GM19463 (cell line): Measurements from ENCODE around the gene CCL19.

Experiments
- ATAC-seq: cut with Tn5 transposase; IDR thresholded peaks from one replicate; pipeline ENCODE4 v1.9.1; 2021; ENCODE audit warnings: mild to moderate bottlenecking, moderate library complexity; ENCODE audit not compliant: unreplicated experiment

Gene CCL19

DNA sequence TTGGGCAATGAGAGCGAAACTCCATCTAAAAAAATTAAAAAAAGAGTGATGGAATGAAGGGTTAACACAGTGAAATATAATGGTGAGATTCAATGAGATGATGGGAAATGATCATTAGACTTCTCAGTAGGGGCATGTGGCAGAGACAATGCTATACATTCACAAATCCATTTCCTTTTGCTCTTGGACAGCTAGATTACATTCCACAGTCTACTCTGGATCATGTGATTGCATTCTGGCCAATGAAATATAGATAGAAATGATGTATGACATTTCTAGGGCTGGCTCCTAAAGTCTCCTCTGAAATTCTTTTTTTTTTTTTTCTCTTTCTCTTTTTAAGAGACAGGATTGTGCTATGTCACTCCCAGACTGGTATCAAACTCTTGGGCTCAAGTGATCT, 48.4 kb downstream of the CCL19 start:
- no peak for ATAC-seq
